Right renal cortex interstitium (tissue), 3 donors: ENCODE measurements around the gene KLK2. TPM values are rescaled to one million over a fixed set of nuclear protein-coding genes. Genes with fewer than 3 reads are reported as not detected.

ENCODE experiments used
- DNase-seq, 3 donors: peaks; one replicate each; pipeline ENCODE4 v3.0.0-alpha.2; 2013; ENCODE audit warnings: low read depth in 3 of 3, low spot score in 2 of 3
- polyA plus RNA-seq, 3 donors: library from polyadenylated mRNA; unstranded; fragments of 120-200 nt; gene quantifications; one replicate each; pipeline ENCODE4 v1.2.1, GENCODE V29; 2013; ENCODE audit not compliant: insufficient read length in 3 of 3

Gene KLK2
- polyA plus RNA-seq, 3 donors, result 0.18 to 0.22 (median 0.21) TPM

GRCh38 chr19:50844296-50844935 lies 28.8 kb upstream of the KLK2 start:
- no peak for DNase-seq

- DNase-seq, result no peak
These were observed 22.5 kb upstream of the KLK2 start for GRCh38 chr19:50850738-50851137.

GRCh38 chr19:50851620-50852019 lies 21.6 kb upstream of the KLK2 start:
- no peak for DNase-seq

DNA sequence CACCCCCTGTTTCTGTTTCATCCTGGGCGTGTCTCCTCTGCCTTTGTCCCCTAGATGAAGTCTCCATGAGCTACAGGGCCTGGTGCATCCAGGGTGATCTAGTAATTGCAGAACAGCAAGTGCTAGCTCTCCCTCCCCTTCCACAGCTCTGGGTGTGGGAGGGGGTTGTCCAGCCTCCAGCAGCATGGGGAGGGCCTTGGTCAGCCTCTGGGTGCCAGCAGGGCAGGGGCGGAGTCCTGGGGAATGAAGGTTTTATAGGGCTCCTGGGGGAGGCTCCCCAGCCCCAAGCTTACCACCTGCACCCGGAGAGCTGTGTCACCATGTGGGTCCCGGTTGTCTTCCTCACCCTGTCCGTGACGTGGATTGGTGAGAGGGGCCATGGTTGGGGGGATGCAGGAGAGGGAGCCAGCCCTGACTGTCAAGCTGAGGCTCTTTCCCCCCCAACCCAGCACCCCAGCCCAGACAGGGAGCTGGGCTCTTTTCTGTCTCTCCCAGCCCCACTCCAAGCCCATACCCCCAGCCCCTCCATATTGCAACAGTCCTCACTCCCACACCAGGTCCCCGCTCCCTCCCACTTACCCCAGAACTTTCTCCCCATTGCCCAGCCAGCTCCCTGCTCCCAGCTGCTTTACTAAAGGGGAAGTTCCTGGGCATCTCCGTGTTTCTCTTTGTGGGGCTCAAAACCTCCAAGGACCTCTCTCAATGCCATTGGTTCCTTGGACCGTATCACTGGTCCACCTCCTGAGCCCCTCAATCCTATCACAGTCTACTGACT lies 18.4 kb upstream of the KLK2 start, which contains the start of gene KLK3:
TSS of gene KLK3 (plus strand) at position 280 of the 775 bp plus-strand sequence. CDS start at position 321, 41 bp downstream.
- DNase-seq, result no peak

DNA sequence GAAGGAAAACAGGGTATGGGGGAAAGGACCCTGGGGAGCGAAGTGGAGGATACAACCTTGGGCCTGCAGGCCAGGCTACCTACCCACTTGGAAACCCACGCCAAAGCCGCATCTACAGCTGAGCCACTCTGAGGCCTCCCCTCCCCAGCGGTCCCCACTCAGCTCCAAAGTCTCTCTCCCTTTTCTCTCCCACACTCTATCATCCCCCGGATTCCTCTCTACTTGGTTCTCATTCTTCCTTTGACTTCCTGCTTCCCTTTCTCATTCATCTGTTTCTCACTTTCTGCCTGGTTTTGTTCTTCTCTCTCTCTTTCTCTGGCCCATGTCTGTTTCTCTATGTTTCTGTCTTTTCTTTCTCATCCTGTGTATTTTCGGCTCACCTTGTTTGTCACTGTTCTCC lies 15.9 kb upstream of the KLK2 start:
- DNase-seq, result no peak

DNA sequence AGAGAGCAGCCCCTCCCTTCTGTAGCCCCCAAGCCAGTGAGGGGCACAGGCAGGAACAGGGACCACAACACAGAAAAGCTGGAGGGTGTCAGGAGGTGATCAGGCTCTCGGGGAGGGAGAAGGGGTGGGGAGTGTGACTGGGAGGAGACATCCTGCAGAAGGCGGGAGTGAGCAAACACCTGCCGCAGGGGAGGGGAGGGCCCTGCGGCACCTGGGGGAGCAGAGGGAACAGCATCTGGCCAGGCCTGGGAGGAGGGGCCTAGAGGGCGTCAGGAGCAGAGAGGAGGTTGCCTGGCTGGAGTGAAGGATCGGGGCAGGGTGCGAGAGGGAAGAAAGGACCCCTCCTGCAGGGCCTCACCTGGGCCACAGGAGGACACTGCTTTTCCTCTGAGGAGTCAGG lies 14.4 kb upstream of the KLK2 start:
- DNase-seq, result no peak

- no peak for DNase-seq
These were observed 13.4 kb upstream of the KLK2 start for GRCh38 chr19:50859849-50860248.

DNA sequence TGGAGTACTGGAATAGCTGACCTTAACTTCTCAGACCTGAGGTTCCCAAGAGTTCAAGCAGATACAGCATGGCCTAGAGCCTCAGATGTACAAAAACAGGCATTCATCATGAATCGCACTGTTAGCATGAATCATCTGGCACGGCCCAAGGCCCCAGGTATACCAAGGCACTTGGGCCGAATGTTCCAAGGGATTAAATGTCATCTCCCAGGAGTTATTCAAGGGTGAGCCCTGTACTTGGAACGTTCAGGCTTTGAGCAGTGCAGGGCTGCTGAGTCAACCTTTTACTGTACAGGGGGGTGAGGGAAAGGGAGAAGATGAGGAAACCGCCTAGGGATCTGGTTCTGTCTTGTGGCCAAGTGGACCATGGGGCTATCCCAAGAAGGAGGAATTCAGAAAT lies 12.2 kb upstream of the KLK2 start:
- no peak for DNase-seq

DNA sequence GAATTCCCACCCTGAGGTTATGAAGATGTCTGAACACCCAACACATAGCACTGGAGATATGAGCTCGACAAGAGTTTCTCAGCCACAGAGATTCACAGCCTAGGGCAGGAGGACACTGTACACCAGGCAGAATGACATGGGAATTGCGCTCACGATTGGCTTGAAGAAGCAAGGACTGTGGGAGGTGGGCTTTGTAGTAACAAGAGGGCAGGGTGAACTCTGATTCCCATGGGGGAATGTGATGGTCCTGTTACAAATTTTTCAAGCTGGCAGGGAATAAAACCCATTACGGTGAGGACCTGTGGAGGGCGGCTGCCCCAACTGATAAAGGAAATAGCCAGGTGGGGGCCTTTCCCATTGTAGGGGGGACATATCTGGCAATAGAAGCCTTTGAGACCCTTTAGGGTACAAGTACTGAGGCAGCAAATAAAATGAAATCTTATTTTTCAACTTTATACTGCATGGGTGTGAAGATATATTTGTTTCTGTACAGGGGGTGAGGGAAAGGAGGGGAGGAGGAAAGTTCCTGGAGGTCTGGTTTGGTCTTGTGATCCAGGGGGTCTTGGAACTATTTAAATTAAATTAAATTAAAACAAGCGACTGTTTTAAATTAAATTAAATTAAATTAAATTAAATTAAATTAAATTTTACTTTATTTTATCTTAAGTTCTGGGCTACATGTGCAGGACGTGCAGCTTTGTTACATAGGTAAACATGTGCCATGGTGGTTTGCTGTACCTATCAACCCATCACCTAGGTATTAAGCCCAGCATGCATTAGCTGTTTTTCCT lies 11.5 kb upstream of the KLK2 start:
- no peak for DNase-seq

DNA sequence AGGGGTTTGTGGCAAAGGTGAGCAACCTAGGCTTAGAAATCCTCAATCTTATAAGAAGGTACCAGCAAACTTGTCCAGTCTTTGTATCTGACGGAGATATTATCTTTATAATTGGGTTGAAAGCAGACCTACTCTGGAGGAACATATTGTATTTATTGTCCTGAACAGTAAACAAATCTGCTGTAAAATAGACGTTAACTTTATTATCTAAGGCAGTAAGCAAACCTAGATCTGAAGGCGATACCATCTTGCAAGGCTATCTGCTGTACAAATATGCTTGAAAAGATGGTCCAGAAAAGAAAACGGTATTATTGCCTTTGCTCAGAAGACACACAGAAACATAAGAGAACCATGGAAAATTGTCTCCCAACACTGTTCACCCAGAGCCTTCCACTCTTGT lies 3.8 kb upstream of the KLK2 start:
- no peak for DNase-seq

DNA sequence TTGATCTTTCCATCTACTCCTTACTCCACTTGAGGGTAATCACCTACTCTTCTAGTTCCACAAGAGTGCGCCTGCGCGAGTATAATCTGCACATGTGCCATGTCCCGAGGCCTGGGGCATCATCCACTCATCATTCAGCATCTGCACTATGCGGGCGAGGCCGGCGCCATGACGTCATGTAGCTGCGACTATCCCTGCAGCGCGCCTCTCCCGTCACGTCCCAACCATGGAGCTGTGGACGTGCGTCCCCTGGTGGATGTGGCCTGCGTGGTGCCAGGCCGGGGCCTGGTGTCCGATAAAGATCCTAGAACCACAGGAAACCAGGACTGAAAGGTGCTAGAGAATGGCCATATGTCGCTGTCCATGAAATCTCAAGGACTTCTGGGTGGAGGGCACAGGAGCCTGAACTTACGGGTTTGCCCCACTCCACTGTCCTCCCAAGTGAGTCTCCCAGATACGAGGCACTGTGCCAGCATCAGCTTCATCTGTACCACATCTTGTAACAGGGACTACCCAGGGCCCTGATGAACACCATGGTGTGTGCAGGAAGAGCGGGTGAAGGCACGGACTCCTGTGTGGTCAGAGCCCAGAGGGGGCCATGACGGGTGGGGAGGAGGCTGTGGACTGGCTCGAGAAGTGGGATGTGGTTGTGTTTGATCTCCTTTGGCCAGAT lies 2.7 kb upstream of the KLK2 start:
- no peak for DNase-seq

DNA sequence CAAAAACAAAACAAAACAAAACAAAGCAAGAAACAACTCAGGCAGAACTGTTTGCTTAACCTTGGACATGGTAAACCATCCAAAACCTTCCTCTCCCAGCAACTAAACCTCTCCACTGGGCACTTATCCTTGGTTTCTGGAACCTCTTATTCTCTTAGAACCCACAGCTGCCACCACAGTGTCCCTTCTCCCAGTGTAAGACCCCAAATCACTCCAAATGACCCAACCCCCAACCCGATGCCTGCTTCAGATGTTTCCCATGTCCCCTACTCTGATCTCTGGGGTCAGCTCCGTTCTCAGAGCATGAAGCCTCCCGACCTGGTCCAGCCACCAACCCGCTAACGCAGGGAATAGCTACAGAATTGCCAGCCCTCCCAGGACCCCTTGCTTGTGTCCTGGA lies 972 bp downstream of the KLK2 start:
- DNase-seq, result no peak

GRCh38 chr19:50875795-50876422 lies 2.7 kb downstream of the KLK2 start:
- no peak for DNase-seq

DNA sequence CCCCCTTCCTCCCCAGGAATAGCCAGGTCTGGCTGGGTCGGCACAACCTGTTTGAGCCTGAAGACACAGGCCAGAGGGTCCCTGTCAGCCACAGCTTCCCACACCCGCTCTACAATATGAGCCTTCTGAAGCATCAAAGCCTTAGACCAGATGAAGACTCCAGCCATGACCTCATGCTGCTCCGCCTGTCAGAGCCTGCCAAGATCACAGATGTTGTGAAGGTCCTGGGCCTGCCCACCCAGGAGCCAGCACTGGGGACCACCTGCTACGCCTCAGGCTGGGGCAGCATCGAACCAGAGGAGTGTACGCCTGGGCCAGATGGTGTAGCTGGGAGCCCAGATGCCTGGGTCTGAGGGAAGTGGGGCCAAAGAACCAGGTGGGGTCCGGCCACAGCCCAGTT lies 3.2 kb downstream of the KLK2 start:
- DNase-seq, result no peak

- no peak for DNase-seq
These were observed 4.1 kb downstream of the KLK2 start for GRCh38 chr19:50877338-50877737.

GRCh38 chr19:50878851-50879250 lies 5.6 kb downstream of the KLK2 start:
- no peak for DNase-seq

- no peak for DNase-seq
These were observed 7.0 kb downstream of the KLK2 start for GRCh38 chr19:50880241-50880640.

DNA sequence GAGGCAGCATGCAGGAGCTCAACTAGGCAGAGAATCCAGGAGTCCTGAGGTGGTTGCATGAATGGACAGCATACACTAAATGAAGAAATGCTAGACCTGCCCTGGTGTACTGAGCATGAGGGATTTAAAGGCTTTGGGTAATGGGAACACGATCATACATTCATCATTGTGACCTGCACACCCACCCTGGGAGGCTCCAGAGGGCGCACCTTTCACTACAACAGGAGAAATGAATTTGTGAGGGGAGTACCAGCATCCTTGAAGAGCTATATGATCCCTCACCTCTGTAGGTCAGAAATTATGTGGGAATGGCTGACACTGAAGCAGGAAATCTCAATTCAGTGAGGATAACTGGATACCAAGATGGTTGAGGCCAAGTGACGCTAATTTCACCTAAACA lies 8.9 kb downstream of the KLK2 start:
- DNase-seq, result no peak

GRCh38 chr19:50889638-50890037 lies 16.4 kb downstream of the KLK2 start:
- no peak for DNase-seq

DNA sequence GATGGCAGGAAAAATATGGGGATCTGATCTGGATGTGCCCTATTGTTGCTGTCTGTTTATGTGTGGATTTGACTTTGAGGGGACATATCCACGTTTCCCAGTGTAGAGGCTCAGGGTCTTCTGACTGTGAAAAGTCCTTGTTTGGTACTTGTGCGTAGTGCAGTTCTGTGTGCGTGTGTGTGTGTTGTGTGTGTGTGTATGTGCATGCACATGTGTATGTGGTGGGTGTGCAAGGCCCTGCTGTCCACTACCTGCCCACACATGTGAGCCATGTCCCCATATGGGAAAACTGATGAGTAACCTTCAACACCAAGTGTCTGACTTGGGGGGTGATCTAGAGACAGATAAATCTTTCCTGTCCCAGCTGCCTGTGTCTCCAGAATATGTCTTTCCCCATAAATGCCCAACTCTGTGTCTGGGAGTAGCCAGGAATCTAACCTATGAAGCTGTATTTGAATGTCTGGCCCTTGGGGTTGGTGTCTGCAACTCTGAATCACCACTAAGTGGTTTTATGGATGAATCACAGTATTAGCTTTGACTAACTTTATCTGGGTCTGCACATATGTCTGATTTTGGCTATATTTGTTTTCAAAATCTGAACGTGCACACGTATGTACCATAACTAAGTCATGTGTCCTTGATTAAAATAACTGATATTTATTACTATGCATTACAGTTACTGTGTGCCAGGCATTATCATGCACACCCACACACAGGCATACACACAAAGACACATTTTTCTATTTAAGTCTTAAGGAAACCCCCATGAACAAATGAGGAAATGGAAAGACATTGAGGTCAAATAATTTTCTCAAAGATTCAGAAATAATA lies 17.4 kb downstream of the KLK2 start:
- DNase-seq, result no peak
